KOPT-K1 (cell line): ENCODE data around the gene IQSEC1.

Experiments used
- H3K27ac ChIP-seq: fragments of 200-600 bp; sonication (generic); 2 replicates; pipeline ENCODE4 v1.5.1; 2016; ENCODE audit warnings: antibody characterized with exemption, mild to moderate bottlenecking, low read depth, low read length; ENCODE audit not compliant: poor library complexity, severe bottlenecking
- H3K36me3 ChIP-seq: fragments of 200-600 bp; sonication (generic); 2 replicates; pipeline ENCODE4 v1.5.1; 2017; ENCODE audit warnings: antibody characterized with exemption, mild to moderate bottlenecking, low read length, moderate library complexity; ENCODE audit not compliant: insufficient read depth
- H3K9me3 ChIP-seq: fragments of 200-600 bp; sonication (generic); 2 replicates; pipeline ENCODE4 v1.5.1; 2017; ENCODE audit warnings: antibody characterized with exemption, low read length, mild to moderate bottlenecking; ENCODE audit not compliant: insufficient read depth, poor library complexity, severe bottlenecking

IQSEC1 gene

GRCh38 chr3:12995389-12996180, 77.6 kb downstream of the IQSEC1 start:
- Histone ChIP-seq H3K36me3 (peaks cover 20% of the 10 kb centered on the region), H3K9me3 (no peaks in the 10 kb centered on the region), H3K27ac (peak overlapping the region; percentile 86)

- H3K36me3 ChIP-seq, result peaks cover 24% of the 10 kb centered on the region; the same call in 1 of the 2 replicates
- peak overlapping the region; percentile 86 for H3K27ac ChIP-seq
- H3K9me3 ChIP-seq, result no peaks in the 10 kb centered on the region
Observed at GRCh38 chr3:12994607-12995388, 78.4 kb downstream of the IQSEC1 start.

- Histone ChIP-seq H3K36me3 (peaks cover 24% of the 10 kb centered on the region; the same call in 1 of the 2 replicates), H3K27ac (peak overlapping the region; percentile 86), H3K9me3 (no peaks in the 10 kb centered on the region)
Observed at GRCh38 chr3:12994357-12994606, 78.9 kb downstream of the IQSEC1 start.

GRCh38 chr3:12993517-12994356, 79.5 kb downstream of the IQSEC1 start:
- peak overlapping the region; percentile 86 for H3K27ac ChIP-seq

GRCh38 chr3:12992629-12993516, 80.4 kb downstream of the IQSEC1 start:
- Histone ChIP-seq H3K9me3 (no peaks in the 10 kb centered on the region), H3K36me3 (peaks cover 21% of the 10 kb centered on the region; the same call in 1 of the 2 replicates), H3K27ac (no peak overlapping the region)

More at GRCh38 chr3:12993517-12994356, 79.5 kb downstream of the IQSEC1 start:
- H3K9me3 ChIP-seq, result no peaks in the 10 kb centered on the region
- peaks cover 24% of the 10 kb centered on the region; the same call in 1 of the 2 replicates for H3K36me3 ChIP-seq

GRCh38 chr3:12991861-12992281, 81.4 kb downstream of the IQSEC1 start:
- Histone ChIP-seq H3K27ac (no peak overlapping the region), H3K9me3 (no peaks in the 10 kb centered on the region), H3K36me3 (peaks cover 21% of the 10 kb centered on the region; the same call in 1 of the 2 replicates)

- Histone ChIP-seq H3K9me3 (no peaks in the 10 kb centered on the region), H3K36me3 (peaks cover 20% of the 10 kb centered on the region; the same call in 1 of the 2 replicates), H3K27ac (no peak overlapping the region)
Observed at GRCh38 chr3:12991481-12991837, 81.8 kb downstream of the IQSEC1 start.

- H3K9me3 ChIP-seq, result no peaks in the 10 kb centered on the region
- H3K27ac ChIP-seq, result no peak overlapping the region
- H3K36me3 ChIP-seq, result peaks cover 20% of the 10 kb centered on the region; the same call in 1 of the 2 replicates
Observed at GRCh38 chr3:12990781-12991480, 82.3 kb downstream of the IQSEC1 start.

GRCh38 chr3:12990306-12990705, 82.9 kb downstream of the IQSEC1 start:
- Histone ChIP-seq H3K36me3 (peaks cover 20% of the 10 kb centered on the region; the same call in 1 of the 2 replicates), H3K9me3 (no peaks in the 10 kb centered on the region), H3K27ac (no peak overlapping the region)

GRCh38 chr3:12988728-12989454, 84.3 kb downstream of the IQSEC1 start:
- Histone ChIP-seq H3K36me3 (peaks cover 20% of the 10 kb centered on the region; the same call in 1 of the 2 replicates), H3K9me3 (no peaks in the 10 kb centered on the region), H3K27ac (no peak overlapping the region)

- Histone ChIP-seq H3K9me3 (no peaks in the 10 kb centered on the region), H3K36me3 (peaks cover 20% of the 10 kb centered on the region; the same call in 1 of the 2 replicates), H3K27ac (no peak overlapping the region)
Observed at GRCh38 chr3:12987602-12988001, 85.6 kb downstream of the IQSEC1 start.

- H3K9me3 ChIP-seq, result no peaks in the 10 kb centered on the region
- peaks cover 20% of the 10 kb centered on the region; the same call in 1 of the 2 replicates for H3K36me3 ChIP-seq
- no peak overlapping the region for H3K27ac ChIP-seq
Observed at GRCh38 chr3:12986986-12987385, 86.2 kb downstream of the IQSEC1 start.

GRCh38 chr3:12986521-12986920, 86.7 kb downstream of the IQSEC1 start:
- Histone ChIP-seq H3K27ac (no peak overlapping the region), H3K9me3 (no peaks in the 10 kb centered on the region), H3K36me3 (peaks cover 20% of the 10 kb centered on the region; the same call in 1 of the 2 replicates)
